Calu3 (cell line): ENCODE measurements around the gene GBF1. TPM values are rescaled to one million over a fixed set of nuclear protein-coding genes. Genes with fewer than 3 reads are reported as not detected.

Source experiments
- BruUV-seq: library from RNA; stranded (reverse); fragments of 400-500 nt; replicated peaks from 2 replicates; lab custom pipeline; 2021; lab: Mats Ljungman, UMichigan
- CTCF ChIA-PET: fragments of 300-600 bp; sonication (Branson Sonifier 250); formaldehyde crosslinking; loops from one replicate; lab custom pipeline; 2022; ENCODE audit warnings: antibody characterized with exemption; lab: Charles Lee
- DNase-seq: peaks from one replicate; pipeline ENCODE4 v3.0.0; 2022
- H3K27ac Mint-ChIP-seq: one replicate; pipeline ENCODE4 v1.8.0; 2022; ENCODE audit warnings: mixed read lengths; ENCODE audit not compliant: unreplicated experiment
- H3K27me3 Mint-ChIP-seq: one replicate; pipeline ENCODE4 v1.8.0; 2022; ENCODE audit warnings: mixed read lengths; ENCODE audit not compliant: unreplicated experiment
- H3K36me3 Mint-ChIP-seq: one replicate; pipeline ENCODE4 v1.8.0; 2022; ENCODE audit warnings: mild to moderate bottlenecking, moderate library complexity, mixed read lengths; ENCODE audit not compliant: insufficient read depth, unreplicated experiment
- H3K4me1 Mint-ChIP-seq: one replicate; pipeline ENCODE4 v1.8.0; 2022; ENCODE audit warnings: mild to moderate bottlenecking, low read depth, mixed read lengths; ENCODE audit not compliant: unreplicated experiment
- H3K4me3 Mint-ChIP-seq: one replicate; pipeline ENCODE4 v1.8.0; 2022; ENCODE audit warnings: mild to moderate bottlenecking, low read depth, moderate library complexity, mixed read lengths; ENCODE audit not compliant: unreplicated experiment
- H3K9me3 Mint-ChIP-seq: one replicate; pipeline ENCODE4 v1.8.0; 2022; ENCODE audit warnings: low read depth, mixed read lengths; ENCODE audit not compliant: unreplicated experiment
- CTCF ChIP-seq: fragments of 200-600 bp; IDR thresholded peaks from one replicate; pipeline ENCODE4 v1.8.0; 2022; ENCODE audit warnings: antibody characterized with exemption; ENCODE audit not compliant: unreplicated experiment
- intact Hi-C: fragments of 100-400 bp; cut with micrococcal nuclease; formaldehyde crosslinking; loops from one replicate; pipeline ENCODE4 v1.10.0; 2022; ENCODE audit not compliant: unreplicated experiment
- total RNA-seq: library from RNA; stranded (reverse); gene quantifications from 2 replicates; pipeline ENCODE4 v1.2.3, GENCODE V29; 2022

Gene GBF1
- total RNA-seq, 1 experiment from 2014 or later, result 36.1 TPM

GRCh38 chr10:102407425-102408130 is 162.2 kb downstream of the GBF1 start:
- peaks cover under 1% of the 10 kb centered on the region for H3K4me1 Mint-ChIP-seq
- no peak for DNase-seq
- peak overlapping the region; percentile 46 for H3K4me3 Mint-ChIP-seq
- peaks cover 56% of the 10 kb centered on the region for H3K27me3 Mint-ChIP-seq
- BruUV-seq, result no TSS peak
- peaks cover 10% of the 10 kb centered on the region for H3K36me3 Mint-ChIP-seq
- H3K27ac Mint-ChIP-seq, result no peak overlapping the region
- TF ChIP-seq CTCF, result no peak
- intact Hi-C loops, result no loop called here
- no peaks in the 10 kb centered on the region for H3K9me3 Mint-ChIP-seq
- CTCF ChIA-PET, result no interaction called here

DNA sequence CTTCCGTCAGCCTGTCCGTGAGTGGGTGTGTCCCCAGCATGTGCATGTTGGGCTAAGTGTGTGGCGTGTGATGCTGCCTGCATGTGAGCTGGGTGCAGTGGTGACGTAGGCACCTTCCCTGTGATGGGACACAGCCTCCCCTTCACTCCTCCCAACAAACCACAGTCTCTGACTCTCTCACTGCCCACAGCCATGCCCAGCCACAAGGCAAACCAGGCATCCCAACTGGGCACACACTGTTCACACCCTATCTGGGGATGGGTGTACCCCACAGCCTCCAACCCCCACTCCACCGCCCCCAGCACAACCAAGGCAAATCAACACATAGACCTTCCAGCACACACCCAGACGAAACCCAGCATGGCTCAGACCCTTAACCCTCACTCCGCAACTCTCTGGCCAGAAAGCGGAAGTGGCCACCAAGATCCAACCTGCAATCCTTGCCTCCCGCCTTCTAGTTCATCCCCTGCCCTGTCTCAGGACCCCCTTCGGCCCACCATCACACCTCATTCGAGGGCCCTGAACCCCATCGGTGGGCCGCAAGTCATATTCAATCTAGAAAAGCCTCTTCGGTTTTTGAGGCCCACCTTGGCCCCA is 162.9 kb downstream of the GBF1 start:
- CTCF ChIA-PET, result no interaction called here
- H3K27me3 Mint-ChIP-seq, result peaks cover 62% of the 10 kb centered on the region
- H3K36me3 Mint-ChIP-seq, result peaks cover 10% of the 10 kb centered on the region
- no peak for DNase-seq
- BruUV-seq, result no TSS peak
- H3K4me3 Mint-ChIP-seq, result peak overlapping the region; percentile 46
- no peak overlapping the region for H3K27ac Mint-ChIP-seq
- intact Hi-C loops, result no loop called here
- no peaks in the 10 kb centered on the region for H3K9me3 Mint-ChIP-seq
- no peaks in the 10 kb centered on the region for H3K4me1 Mint-ChIP-seq
- TF ChIP-seq CTCF, result no peak

GRCh38 chr10:102408728-102409603 is 163.6 kb downstream of the GBF1 start:
- CTCF ChIA-PET, result interaction anchor here (0.6 kb wide), 1 partner anchor 14 kb away, joined by 6 read pairs; no protein-coding TSS in a partner anchor
- peaks cover 66% of the 10 kb centered on the region for H3K27me3 Mint-ChIP-seq
- no peak for DNase-seq
- BruUV-seq, result no TSS peak
- H3K27ac Mint-ChIP-seq, result no peak overlapping the region
- intact Hi-C loops, result no loop called here
- H3K4me1 Mint-ChIP-seq, result no peaks in the 10 kb centered on the region
- no peaks in the 10 kb centered on the region for H3K9me3 Mint-ChIP-seq
- H3K36me3 Mint-ChIP-seq, result peaks cover 10% of the 10 kb centered on the region
- TF ChIP-seq CTCF, result no peak
- peak overlapping the region; percentile 46 for H3K4me3 Mint-ChIP-seq

- no TSS peak for BruUV-seq
- Mint-ChIP-seq H3K27me3 (peaks cover 75% of the 10 kb centered on the region), H3K9me3 (no peaks in the 10 kb centered on the region), H3K36me3 (peaks cover 10% of the 10 kb centered on the region), H3K27ac (no peak overlapping the region), H3K4me1 (no peaks in the 10 kb centered on the region), H3K4me3 (peak overlapping the region; percentile 46)
- DNase-seq, result no peak
- CTCF ChIA-PET, result interaction anchor here (0.6 kb wide), 1 partner anchor 13 kb away, joined by 6 read pairs; no protein-coding TSS in a partner anchor
- TF ChIP-seq CTCF, result no peak
- intact Hi-C loops, result no loop called here
Observed at GRCh38 chr10:102409604-102410428, 164.5 kb downstream of the GBF1 start.
